LHCN-M2 (cell line): Measurements from ENCODE around the gene ERO1A. TPM values are rescaled to one million over a fixed set of nuclear protein-coding genes. Genes with fewer than 3 reads are reported as not detected.

Experiments used
- DNase-seq: peaks from one replicate; pipeline ENCODE4 v3.0.0-alpha.2; 2012; ENCODE audit warnings: low read depth
- total RNA-seq: library from RNA; depleted of rRNA; stranded (reverse); fragments of >200 nt; gene quantifications from 2 replicates; pipeline ENCODE4 v1.2.3, GENCODE V29; 2014

ERO1A gene
- total RNA-seq, 1 experiment from 2014 or later, result 83.3 TPM

DNA sequence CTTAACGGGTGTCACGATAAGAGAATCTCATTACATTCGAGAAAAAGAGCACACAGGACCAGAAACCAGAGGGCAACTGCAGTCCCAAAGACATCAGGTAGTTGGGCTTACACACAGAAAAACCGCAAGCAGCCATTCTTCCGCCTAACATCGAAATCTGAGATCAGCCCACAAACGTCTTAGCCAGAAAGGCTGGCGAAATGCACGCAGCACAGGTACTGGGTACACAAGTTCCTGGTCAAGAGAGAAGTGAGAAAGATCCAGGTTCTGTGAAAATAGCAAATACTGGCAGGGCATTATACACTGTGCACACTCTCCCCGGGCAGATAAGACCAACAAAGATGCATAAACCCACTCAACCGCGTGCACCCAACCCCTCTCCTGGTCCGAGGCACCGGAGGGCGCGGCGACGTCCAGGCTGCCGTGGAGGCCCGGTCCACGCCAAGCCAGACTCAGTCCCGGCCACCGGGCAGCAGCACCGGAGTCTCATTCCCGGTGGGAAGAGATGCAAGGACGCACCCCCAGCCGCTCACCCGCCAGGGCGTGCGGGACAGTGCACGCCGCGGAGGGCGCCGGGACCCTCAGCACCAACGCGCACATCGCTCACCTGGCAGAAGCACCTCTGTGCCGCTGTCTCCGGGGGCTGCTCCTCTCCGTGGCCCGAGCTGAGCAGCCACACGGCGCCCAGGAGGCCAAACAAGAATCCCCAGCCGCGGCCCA, 437 bp downstream of the ERO1A start:
- peak; percentile 48 for DNase-seq

DNA sequence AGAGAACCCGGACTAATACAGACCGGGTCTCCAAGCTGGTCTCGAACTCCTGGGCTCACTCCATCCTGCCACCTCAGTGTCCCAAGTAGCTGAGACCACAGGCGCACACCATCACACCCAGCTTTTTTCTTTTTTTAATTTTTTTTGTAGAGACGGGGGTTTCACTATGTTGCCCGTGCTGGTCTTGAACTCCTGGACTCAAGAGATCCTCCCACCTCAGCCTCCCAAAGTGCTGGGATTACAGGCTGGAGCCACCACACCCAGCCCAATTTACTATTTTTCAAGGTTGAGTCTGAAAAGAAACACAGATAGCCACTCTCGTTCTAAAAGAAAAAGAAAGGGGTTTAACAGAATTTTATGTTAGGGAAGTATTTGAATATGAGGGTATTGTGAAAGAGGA, 1.8 kb downstream of the ERO1A start:
- DNase-seq, result no peak

DNA sequence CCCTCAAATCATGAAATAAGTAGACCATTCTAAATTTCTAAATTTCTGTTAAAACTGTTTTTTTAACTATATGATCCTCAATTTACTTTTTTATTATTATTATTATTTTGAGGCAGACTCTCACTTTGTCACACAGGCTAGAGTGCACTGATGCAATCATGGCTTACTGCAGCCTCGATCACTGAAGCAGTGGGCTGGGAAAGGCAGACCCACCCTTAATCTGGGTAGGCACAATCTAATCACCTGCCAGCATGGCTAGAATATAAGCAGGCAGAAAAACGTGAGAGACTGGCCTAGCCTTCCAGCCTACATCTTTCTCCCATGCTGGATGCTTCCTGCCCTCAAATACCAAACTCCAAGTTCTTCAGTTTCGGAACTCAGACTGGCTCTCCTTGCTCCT, 2.3 kb downstream of the ERO1A start:
- no peak for DNase-seq

DNA sequence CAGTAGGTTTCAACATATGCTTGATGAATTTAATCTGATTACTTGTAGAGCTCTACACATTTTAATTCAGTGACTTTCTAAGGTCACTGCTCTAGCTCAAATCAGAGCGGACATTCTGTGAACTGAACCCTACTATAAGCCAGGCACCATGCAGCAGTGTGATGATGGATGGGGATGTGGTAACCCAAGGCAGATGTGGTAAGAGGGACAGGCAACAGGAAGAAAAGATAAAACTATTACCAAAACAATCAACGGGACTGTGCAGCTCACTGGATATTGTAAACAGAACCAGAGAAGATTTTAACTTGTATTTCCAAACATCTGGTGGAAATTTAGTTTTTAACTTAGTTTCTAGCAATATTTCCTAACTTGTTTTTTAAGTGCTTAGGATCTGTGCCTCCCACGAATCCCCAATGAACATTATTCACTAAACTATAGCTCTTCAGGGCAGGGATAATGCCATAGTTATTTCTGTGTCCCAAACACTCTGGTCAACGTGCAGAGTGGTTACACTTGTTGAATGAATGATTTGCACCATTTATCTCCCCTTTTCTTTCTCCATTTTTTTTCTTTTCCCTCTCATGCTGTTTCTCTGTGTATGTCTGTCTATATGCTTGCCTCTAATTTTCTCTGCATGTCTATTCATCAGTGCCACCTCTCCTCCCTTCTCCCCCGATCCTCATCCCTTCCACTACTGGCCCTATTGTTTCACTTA, 3.0 kb downstream of the ERO1A start:
- DNase-seq, result no peak

DNA sequence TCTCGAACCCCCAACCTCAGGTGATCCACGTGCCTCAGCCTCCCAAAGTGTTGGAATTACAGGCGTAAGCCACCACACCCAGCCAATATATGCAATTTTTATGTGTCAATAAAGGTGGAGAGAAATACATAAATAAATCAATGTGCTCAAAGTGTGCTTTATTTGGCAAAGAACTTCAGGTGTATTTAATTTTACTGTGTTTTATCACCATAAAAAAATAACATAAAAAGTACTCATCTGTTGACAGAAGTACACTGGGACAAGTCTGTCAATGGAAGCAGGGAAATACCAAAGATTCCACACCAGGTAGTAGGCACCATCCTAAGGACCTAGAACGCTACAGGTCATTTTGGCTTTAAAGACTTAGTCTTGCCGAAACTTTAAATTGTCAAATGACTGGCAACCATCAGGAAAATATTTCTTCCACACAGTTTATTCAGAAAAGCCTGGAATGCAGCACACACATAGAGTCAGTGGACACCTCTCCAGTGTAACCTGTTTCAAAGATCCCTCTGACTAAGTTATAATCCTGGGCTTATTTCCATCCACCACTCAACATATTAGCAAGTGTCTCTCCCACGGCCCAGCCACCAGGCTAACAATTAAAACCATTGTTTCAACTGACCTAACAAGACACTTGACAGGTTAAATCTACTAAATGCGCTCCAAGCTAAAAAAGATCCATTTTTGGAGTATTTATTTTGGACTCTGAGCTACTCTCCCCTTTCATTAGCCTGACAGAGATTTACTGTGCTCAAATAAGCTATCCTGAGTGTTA, 4.2 kb downstream of the ERO1A start:
- DNase-seq, result no peak

DNA sequence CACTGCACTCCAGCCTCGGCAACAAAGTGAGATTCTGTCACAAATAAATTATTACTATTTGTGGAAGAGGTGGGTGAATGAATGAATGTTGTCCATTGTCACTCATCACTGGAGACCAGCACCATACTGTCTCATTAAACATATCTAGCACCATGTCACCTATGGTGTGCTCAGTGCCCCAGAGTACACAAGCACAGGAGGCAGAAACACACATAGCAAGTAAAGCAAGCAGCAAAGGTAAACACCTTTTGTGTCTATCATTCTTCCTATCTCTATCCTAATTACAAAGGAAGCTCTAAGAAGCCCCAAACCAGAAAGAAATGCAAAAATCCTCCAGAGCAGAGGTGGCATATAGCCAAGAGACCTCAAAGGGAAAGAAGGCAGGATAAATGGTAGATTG, 9.2 kb downstream of the ERO1A start:
- no peak for DNase-seq

DNA sequence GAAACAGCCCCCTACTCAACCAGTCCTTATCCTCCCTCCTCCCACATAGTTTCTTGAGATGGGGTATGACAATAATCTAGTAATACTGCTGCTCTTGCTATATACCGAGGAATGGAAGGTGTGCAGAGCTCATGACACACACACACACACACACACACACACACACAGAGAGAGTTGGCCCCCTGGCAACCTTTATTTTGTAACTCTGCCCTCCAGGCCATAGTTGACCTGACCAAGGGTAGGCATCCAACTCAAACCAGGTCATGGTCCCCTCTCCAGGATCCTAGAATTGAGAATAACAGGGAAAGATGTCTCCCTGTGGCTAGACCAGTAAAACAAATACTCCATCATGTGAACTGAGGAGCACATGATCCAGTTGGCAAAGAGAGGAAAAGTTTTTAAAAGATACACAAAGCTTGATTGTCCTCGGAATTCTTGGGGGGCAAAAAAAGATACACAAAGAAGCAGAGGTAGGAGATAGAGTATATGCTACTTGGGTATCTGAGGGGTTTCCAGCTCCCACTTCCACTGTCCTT, 11.3 kb downstream of the ERO1A start:
- DNase-seq, result no peak

DNA sequence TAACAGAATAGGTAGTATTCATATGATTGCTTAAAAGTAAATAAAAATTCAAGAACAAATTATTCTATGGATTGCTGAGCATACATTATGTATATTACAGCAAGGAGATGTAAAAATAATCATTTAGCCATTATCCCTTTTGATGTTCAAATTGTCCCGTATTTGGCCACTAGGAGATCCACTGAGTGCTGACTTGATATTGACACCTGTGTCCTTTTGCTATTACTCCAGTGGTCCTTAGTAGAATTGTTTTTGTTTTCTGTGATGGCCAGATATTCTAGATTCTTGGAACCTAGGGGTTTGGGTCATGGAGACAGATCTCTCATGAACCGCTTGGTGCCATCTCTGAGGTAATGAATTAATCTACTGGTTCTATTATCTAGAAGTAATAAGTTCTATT, 16.8 kb downstream of the ERO1A start:
- DNase-seq, result peak; percentile 15

DNA sequence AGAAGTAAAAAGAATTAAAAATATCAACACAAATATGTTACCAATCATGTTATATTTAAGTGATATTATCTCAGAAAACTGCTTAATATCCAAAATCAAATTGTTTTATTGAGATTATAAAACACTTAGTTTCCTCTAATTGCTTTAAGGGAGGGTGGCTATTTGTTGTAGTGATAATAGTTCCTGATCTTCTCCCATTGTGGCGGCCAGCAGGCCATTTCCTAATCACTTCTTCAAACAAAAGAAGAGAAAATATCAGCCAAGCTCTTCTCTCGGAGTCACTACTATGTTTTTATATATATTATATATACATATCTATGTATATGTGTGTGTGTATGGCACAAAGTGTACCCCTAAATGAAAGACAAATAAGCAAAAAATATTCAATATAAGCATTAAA, 31.5 kb downstream of the ERO1A start:
- DNase-seq, result no peak

DNA sequence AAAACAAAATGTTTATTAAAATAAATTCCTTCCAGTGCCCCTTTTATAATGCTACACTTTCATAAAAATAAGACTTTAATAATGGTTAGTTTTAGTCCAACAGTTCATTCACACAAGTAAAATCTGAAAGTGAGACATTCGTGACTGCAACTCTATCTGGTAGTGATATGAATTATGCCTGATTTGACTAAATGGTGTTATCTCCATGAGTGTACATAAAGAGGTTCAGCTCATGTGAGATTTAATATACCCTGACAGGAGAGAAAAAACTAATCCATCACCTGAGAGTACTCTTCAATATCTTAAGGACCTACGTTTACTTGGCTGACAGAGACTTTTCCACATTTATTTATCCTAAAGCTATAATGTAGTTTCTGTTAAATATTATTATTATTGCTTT, 34.0 kb downstream of the ERO1A start:
- no peak for DNase-seq

DNA sequence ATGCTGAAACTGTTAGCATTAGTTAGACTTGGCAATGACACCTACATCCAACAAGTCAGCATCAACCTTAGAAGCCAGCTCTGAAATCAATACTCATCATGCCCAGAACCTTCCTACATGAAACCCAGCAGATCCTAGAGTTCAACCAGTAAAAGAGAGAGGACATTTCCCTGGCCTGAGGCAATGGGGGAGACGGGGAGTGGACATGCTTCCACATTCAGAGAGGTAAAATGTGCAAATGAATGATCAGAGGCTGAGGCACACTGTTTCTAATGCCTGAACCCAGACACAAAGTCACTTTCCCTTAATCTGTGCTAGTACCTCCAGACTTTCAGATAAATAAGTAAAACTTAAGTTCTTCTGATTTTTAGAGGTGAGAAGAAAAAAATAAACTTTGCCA, 34.5 kb downstream of the ERO1A start:
- DNase-seq, result no peak

DNA sequence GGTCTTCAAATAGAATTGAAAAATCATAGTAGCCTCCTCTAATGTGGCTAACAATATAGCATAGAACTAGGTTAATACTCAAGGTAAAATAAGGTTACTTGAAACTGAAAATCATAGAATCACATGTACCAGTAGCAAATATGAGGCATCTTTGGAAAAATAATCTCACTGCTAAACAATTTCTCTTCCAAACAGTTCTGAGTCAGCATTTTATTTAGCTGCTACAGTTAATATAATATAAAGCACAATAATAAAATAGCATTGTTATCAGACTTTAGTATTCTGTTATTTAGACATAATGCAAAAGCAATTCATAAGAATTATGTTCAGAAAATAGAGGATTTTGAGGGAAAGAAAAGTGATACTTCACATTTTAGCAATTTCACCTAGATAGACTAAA, 35.0 kb downstream of the ERO1A start:
- no peak for DNase-seq

DNA sequence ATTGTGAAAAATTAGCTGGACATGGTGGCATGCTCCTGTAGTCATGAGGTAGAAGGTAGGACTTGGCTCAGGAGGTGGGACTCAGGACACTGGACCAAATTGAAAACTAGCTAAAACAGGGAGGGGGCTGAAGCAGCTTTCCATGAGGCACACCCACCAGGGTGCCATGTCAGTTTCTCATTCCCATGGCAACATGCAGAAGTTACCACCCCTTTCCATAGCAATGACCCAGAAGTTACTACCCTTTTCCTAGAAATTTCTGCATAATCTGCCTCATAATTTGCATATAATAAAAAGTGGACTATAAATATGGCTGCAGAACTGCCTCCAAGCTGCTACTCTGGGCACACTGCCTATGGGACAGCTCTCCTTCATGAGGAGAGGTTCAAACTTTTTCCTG, 38.5 kb downstream of the ERO1A start:
- DNase-seq, result no peak

DNA sequence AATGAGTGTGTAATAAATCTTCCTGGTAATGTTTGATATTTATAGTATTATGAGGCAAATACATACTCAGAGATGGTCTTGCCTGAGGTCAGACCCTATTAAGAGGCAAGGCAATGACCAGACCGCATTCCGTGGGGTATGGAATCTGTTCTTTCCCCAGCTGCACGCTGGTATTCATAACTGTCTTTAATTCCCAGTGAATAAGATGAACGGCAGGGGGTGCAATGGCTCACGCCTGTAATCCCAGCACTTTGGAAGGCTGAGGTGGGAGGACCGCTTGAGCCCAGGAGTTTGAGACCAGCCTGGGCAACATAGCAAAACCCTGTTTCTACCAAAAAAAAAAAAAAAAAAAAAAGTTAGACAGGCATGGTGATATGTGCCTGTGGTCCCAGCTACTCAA, 44.6 kb downstream of the ERO1A start:
- no peak for DNase-seq

DNA sequence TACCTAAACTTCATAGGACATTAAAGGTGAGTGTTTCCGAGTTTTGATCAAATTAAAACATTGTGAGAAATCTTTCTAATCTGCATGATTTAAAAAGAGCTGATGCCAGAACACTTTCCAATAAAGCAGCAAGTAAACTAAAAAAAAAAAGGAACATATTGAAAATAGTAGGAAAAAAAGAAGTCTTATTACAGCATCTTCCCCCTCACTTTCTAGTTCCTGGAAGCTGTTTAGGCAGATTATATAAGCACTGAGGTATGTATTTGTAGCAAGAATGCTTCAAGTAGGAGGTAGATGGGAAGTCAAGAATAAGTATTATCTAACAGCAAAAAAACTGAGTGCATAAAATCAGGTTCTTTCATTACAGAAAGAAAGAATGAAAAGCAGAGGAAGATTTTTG, 45.8 kb downstream of the ERO1A start:
- no peak for DNase-seq

DNA sequence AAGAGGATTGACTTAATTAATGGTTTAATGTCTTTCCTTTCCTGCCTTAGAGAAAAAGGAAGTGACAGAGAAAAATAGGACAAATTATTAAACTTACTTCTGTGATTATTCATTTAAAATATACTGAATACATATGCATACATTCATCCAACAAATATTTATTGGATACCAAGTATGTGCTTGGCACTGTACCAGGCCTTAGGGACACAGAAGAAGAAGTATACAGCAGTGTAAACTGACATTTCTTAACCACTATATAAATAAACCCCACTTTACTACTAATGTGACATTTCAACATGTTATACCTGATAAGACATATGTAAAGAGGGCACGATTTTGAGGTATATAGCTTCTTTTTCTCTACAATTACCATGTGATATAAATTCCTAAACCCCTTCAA, 53.6 kb downstream of the ERO1A start:
- DNase-seq, result no peak

DNA sequence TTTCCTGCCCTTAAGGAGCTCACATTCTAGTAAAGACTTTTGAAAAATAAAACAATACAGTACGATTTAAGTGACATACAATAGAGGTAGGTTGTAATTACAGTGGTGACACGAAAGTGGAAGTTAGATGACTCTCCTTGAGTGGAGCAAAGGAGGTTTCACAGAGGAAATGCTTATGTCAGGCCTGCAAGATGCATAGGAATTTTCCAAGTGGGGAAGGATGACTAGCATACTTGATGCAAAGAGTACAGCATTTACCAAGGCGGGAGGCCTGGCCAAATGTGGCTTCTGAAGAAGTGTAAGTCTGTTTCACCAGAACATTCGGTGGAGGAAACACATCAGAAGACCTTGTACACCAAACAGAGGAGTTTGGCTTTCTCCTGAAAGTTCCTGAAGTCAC, 55.2 kb downstream of the ERO1A start:
- no peak for DNase-seq

DNA sequence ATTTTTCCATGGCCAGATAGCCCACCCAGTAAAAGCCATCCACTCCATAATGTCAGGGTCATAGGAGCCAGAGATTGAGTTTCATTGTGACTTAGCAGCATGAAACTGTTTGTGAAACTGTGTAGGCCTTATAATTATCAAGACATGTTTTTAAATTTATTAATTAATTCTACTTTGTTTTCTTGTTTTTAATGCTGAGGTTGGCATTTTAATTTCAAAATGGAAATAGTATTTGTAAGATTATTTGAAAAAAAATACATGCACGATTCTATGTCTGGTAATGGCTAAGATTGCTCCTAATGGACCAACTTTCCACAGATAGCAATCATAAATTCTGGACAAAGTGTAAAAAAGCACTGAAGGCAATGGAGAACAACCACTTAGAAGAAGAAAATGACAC, 75.7 kb downstream of the ERO1A start:
- no peak for DNase-seq

DNA sequence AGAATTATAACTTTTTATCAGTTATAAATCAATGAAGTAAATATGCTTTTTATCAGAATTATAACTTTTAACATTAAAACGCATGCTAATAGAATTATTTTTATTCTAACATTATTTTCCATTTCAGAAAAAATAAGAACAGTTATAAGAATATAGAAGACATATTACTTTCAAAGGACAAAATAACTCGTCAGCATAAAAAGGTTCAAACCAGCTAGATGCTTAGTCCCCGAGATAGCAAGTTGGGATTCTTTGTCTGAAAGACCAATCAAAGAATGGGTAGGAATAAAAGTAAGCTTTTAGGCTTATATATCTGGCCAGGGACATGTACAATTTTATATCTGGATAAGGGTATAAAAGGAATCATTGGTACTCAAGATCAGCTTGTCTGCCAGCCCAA, 76.8 kb downstream of the ERO1A start:
- DNase-seq, result no peak

DNA sequence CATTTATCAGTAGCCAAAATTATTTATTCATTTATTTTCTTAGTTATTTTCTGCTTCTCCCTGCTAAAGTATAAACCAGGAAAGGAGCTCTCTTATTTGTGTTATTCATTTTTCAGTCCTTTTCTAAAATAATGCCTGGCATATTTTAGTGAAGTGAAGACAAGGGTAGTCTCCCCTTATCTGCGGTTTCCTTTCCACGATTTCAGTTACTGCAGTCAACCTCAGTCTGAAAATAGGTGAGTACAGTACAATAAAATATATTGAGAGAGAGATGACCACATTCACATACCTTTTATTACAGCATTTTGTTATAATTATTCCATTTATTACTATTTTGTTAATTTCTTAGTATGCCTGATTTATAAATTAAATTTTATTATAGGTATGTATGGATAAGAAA, 85.2 kb downstream of the ERO1A start:
- no peak for DNase-seq

DNA sequence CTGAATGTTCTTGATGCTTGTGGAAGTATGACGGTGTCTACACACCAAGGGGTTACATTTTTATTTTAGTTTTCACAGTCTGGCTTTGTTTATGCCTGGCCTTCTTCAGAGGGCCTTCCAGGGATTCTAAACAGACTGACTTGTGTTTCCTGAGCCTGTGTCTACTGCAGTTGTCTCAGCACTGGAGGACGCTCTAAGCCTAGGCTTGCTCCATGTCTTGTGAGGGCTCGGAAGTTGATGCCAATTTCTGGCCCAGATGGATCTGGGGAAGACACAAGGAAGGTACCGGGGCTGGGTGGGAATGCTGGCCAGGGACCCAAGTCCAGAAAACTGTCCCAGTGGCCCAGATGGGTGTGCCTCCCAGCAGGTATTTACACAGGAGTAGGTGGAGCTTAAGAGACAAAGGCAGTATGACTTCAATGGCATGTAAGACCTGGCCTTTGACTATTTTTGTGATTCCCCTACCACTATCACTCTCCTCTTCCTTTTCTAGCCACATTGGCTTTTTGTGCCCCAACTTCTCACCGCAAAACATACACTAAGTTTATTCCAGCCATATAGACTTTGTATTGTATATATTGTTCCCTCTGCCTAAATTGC, 85.8 kb downstream of the ERO1A start:
- DNase-seq, result no peak

DNA sequence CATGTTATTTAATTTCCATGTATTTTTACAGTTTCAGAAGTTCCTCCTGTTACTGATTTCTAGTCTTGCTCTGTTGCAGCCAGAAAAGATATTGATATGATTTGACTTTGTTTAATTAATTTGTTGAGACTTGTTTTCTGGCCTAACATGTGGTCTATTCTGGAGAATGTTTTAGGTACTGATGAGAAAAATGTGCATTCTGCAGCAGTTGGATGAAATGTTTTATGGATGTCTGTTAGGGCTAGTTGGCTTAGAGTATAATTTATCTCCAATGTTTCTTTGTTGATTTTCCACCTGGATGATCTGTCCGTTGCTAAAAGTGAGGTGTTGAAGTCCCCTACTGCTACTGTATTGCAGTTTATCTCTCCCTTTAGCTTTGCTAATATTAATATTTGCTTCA, 88.3 kb downstream of the ERO1A start:
- DNase-seq, result no peak
